Measurements from ENCODE around the gene ASAP3. TPM values are rescaled to one million over a fixed set of nuclear protein-coding genes. Genes with fewer than 3 reads are reported as not detected.

Gene ASAP3
- total RNA-seq, 1 experiment from 2014 or later: 17.9 TPM

DNA sequence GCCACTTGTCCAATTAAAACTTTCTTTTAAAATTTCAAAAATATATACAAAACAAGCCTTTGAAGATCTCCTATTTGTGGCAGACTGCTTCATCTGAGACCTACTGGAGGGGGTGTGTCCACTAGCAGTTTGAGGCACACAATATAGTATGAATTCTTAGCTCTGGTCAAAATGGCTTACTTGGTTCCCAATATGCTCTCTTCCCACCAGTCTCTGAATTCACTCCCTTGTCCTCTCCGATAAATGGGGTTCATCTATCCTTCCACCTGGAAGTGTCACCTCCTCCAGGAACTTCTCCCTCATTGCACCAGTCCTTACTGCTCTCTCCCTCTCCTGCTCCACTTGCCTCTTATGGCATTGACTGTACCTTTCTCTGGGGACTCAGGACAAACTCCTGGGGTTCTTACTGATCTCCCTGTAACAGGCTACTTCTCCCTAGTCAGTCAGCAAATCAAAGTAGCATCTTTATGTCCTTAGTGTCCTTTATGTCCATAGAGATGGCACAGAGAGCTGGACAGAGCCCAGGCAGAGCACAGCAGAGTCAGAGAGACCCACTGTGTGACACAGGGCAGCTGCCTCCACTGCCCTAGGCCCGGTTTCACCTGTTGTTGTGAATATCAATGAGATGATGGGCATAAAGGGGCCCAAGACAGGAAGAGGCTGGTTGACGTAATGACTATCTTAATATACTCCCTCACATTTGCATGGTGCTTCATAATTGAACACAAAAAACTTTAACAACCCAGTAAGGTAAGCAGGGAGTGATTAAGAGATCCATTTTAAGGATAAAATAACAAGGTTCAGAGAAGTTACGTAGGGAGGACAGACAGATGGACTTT, 3.6 kb downstream of the ASAP3 start:
- H3K4me1 ChIP-seq (ENCODE audit: control insufficient read depth, insufficient read depth, low read length): peaks cover 20% of the 10 kb centered on the region
- ChIA-PET CTCF (no interaction called here), POLR2A (no interaction called here)
- intact Hi-C loops (cut with micrococcal nuclease; ENCODE audit: unreplicated experiment) (no loop called here), in situ Hi-C loops (cut with HindIII; ENCODE audit: low pct_unique_long_range_greater_than_20kb, low sequenced_read_pairs) (no loop called here)
- H3K36me3 ChIP-seq (ENCODE audit: control insufficient read depth, insufficient read depth, low read length): no peaks in the 10 kb centered on the region
- TF ChIP-seq TCF7L2 (IDR thresholded peaks at IDR 0.05; ENCODE audit: low read depth, low read length): no peak
- BruUV-seq (replicated peaks): TSS peak; percentile 37
- DNase-seq (ENCODE audit: low read depth, low spot score) (no peak), ATAC-seq (no peak)
- no peaks in the 10 kb centered on the region for H3K27me3 ChIP-seq (ENCODE audit: control insufficient read depth, insufficient read depth, low read length)
- H3K4me3 ChIP-seq (ENCODE audit: low read depth in 2 of 2, low read length in 2 of 2): no peak overlapping the region
- H3K27ac ChIP-seq (ENCODE audit: low read length): no peak overlapping the region
- H3K9me3 ChIP-seq (ENCODE audit: control insufficient read depth, insufficient read depth, low read depth, low read length): no peaks in the 10 kb centered on the region

DNA sequence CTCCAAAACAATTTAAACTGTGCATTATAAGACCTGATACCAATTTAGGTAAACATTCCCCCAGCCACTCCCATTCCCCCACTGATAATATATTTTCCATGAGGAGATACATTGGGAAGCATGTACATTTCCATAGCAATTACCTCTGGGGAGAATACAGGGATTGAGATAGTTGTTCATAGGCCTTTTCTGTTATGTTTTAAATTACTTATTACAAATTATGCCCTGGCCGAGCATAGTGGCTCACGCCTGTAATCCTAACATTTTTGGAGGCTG, 4.4 kb downstream of the ASAP3 start:
- no peak overlapping the region for H3K27ac ChIP-seq (ENCODE audit: low read length)
- no TSS peak for BruUV-seq (replicated peaks)
- ATAC-seq: no peak

More for the DNA sequence above, 4.4 kb downstream of the ASAP3 start:
- Histone ChIP-seq H3K36me3 (ENCODE audit: control insufficient read depth, insufficient read depth, low read length) (no peaks in the 10 kb centered on the region), H3K27me3 (ENCODE audit: control insufficient read depth, insufficient read depth, low read length) (no peaks in the 10 kb centered on the region), H3K4me1 (ENCODE audit: control insufficient read depth, insufficient read depth, low read length) (peaks cover 19% of the 10 kb centered on the region), H3K4me3 (ENCODE audit: low read depth in 2 of 2, low read length in 2 of 2) (no peak overlapping the region), H3K9me3 (ENCODE audit: control insufficient read depth, insufficient read depth, low read depth, low read length) (no peaks in the 10 kb centered on the region)
- POLR2A ChIA-PET: no interaction called here
- CTCF ChIA-PET: no interaction called here
- TF ChIP-seq TCF7L2 (IDR thresholded peaks at IDR 0.05; ENCODE audit: low read depth, low read length): no peak
- TF ChIP-seq REST (IDR thresholded peaks at IDR 0.05; ENCODE audit: insufficient read depth in 1 of 2, low read depth in 2 of 2, low read length in 1 of 2): no peak
- no peak for TF ChIP-seq CTCF (IDR thresholded peaks at IDR 0.05)
- TF ChIP-seq POLR2AphosphoS5 (IDR thresholded peaks at IDR 0.05; ENCODE audit: low read depth, low read length): no peak
- no peak for TF ChIP-seq SIN3A (IDR thresholded peaks at IDR 0.05; ENCODE audit: borderline replicate concordance, insufficient read depth, low read depth, low read length)
- intact Hi-C loops (cut with micrococcal nuclease; ENCODE audit: unreplicated experiment) (no loop called here), in situ Hi-C loops (cut with HindIII; ENCODE audit: low pct_unique_long_range_greater_than_20kb, low sequenced_read_pairs) (no loop called here)
- no peak for DNase-seq (ENCODE audit: low read depth, low spot score)

Measured in Panc1 (cell line).